Measurements from ENCODE around the gene PTPRN2.
"Not testable (repeated sequence)": the region's sequence is repeated elsewhere in the genome, so short reads cannot be mapped to it uniquely, and the experiment has no call there.

The PTPRN2 gene

DNA sequence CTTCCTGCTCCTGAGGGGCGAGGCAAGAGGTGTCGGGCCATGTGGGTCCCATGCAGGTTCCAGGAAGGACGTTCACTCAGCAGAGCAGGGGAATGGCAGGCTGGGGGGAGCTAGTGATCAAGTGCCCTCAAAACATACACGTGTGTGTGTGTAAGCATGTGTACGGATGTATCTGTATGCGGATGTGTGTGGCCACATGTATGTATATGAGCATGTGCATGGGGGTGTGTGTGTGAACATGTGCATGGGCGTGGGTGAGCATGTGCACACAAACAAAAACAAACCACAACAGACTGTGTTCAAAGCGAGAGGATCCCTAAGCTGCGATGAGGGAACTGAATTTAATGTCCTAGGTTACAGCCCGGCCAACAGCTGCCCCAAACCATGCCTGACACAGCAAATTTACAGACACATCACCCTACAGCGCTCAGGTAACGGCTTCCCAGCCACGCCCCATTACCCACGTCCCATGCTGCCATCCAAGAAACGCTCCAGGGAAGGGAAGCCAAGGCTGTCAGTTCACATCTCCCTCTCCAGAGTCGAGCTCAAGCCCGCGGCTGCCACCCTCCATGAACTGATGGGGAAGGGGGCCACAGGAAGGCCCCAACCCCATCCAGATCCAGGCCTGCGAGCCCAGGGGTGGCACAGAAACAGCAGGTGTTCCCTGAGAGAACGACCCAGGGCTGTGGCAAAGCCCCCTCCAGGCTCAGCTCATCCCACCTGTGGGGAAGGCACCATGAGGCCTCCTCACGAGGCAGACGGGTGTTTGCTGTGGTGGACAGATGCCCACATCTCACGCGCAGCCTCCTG, 56.6 kb downstream of the PTPRN2 start:
- no peak for FAIRE-seq

DNA sequence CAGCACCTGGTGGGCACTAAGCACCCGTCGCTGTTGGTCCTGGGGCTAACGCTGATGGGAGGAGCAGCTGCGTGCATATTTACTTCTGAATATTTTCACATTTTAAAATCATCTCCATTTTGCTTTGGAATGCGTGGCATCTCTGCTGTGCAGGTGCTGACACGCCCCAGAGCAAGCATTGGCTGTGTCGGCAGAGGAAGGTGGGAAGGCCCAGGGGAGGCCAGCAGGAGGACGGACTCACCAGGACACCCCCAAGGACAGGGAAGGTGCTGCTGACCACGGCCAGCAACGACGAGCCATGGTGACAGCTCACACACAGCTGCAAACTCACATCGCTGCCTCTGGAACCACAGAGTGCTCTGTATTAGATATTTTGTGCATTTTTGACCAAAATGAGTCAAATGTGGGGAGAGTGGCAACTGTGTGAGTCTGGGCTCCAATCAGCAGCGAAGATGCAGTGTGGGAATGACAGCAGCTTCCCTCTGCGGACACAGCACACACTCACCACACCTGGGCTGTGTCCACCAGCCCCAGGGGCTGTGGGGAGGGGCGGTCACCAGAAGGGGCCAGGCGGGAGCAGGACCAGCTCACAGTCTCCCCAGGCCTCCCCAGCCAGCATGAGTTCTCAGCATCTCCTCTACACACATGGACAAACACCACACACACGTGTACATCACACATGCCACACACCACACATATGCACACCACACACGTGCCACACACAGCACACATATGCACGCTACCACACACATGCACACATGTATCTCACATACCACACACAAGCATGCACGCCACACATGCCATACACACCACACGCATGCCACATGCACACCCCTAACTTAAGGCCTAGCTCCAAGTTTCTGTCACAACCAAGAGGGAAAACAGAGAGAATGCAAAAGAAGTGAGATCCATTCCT, 58.2 kb downstream of the PTPRN2 start:
- FAIRE-seq, result no peak

DNA sequence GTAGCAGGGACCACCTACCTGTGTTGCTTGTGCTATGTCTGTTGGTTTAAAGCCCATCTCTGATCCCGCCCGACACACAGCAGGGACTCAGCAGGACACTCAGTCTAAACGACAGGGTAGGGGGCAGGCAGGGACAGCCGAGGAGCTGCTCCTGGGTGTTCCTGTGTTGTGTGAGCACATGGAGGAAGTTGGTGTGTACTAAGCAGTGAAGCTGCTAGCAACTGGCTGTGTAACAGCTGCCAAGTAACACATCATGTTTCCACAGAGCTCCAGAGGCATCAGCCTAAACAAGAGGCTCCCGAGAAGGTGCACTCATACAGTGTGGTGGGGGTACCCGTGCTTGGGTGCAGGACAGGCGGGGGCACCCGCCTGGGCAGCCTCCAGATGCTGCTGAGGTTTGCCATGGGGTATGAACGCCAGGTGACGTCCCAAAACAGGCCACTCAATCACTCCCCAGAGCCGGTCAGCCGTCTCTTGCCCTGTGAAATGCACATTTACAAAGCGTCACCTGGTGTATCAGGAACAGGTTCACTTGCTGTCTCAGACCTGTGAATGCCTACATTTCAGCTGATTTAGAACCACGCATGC, 59.6 kb downstream of the PTPRN2 start:
- no peak for FAIRE-seq

DNA sequence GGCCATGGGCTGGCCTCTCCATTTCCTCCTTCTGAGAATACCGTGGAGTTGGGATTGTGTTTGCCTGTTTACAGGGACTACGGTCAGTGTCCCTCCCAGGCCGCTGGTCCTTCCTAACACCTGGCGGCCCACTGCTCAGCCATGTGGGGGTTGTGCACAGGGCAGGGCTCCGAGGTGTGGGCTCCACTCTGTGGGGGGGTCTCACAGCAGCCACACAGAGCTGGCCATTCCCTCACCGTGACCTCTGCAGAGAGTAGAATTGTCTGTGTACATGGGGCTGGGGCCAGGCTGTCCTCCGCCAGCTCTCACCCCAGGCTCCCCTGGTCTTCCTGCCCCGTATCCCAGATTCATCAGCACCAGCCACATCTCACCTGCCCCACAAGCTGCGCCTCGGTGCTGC, 60.1 kb downstream of the PTPRN2 start:
- no peak for FAIRE-seq

DNA sequence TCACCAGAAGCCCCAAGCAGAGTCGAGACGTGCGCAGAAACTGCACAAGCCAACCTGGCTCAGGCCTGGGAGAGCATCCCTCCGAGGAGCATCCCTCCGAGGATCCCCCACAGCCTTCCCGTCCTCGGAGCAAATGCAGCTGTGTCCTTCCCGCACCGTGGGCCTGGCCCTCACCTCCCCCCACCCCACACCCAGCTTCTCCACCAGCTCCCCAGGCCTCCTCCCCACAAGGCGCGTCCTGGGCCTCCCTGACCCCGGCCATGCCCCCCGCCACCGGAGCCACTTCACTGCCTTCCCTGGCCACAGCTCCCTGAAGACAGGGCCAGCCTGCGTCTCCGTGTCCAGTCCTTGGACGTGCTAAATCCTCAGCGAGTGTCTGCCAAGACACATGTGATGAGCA, 60.6 kb downstream of the PTPRN2 start:
- no peak for FAIRE-seq

DNA sequence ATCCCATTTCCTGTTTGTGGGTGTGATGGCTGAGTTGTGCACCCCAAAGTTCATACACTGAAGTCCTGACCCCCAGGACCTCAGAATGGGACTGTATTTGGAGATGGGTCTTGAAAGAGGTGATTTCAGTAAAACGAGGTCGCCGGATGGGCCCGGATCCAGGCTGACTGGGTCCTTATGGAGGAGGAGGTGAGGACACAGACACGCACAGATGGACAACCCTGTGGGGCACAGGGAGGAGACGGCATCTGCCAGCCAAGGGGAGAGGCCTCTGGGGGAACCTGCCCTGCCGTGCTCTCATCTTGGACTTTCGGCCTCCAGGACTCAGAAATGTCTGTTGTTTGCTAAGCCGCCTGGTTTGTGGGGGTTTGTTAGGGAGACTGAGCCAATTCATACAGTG, 61.1 kb downstream of the PTPRN2 start:
- no peak for FAIRE-seq

DNA sequence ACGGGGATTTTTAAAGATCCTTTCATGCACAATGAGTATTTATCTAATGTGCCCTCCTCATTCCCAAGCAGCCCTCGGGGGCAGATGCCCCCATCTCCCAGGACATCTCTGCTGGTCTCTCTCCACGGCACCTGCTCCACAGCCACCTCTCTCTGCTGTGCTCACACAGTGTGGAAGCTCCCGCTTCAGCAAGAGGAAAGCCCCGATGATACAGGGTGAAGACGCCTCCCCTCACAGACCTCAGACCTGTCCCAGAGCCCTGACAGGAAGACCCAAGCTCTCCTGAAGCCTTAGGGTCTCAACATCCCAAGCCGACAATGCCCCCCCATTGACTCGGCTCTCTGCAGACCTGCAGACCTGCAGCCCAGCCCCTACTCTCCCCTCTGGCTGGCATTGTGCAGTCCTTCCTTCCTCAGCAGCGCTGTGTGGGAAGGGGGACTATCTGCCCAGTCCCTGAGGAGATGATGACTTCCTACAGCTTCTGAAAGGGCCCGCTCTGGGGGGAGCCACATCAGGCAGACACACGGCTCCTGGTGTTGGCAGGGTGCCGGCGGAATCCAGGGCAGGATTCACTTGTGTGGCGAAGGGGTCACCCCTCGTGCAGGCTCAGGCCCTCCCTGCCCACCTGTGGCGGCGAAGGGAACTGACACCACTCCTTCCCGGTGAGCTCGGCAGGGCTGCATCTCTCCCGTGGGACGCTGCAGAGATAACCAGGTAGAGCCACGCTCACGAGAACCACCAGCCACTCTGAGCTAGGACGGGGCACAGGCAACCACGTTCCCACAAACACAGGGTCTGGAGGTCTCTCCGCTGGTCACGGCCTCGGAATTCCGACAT, 61.8 kb downstream of the PTPRN2 start:
- FAIRE-seq, result no peak

DNA sequence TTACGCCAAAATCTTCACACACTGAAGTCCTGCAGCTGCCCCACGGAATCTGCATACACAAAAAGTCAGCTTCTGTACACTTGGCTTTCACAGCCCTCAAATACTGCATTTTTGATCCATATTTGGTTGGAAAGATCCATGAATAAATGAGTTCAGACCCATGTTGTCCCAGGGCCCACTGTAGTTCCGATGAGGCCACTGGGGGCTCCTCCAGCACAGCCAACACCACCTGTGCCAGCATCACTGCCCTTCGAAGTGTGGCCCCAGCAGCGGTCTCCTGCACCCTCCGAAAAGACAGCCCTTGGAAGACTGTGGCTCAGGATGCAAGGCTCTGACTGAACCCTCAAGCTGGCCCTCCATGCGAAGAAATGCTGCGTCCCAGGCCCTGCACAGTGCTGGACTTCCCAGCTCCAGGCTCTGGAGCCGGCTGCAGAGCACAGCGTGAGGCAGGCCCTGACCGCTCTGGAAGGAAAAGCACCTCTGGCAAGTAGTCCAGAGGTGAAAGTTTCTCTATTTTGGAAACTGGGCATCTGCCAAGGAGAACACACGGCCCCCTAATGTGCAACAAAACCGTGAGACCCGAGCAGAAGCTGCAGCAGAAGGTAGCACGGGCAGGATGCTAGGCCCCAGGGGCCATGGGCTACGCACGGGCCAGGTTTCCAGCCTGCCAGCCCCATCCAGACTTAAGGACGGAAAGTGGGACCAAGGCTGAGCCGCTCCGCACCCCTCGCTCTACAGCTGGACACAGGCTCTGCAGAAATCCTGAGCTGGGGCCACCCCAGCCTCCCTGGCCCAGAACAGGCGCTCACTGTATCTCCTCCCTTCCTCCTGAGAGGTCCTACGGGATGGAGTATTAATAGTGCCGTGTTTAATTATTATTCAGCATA, 62.6 kb downstream of the PTPRN2 start:
- no peak for FAIRE-seq

DNA sequence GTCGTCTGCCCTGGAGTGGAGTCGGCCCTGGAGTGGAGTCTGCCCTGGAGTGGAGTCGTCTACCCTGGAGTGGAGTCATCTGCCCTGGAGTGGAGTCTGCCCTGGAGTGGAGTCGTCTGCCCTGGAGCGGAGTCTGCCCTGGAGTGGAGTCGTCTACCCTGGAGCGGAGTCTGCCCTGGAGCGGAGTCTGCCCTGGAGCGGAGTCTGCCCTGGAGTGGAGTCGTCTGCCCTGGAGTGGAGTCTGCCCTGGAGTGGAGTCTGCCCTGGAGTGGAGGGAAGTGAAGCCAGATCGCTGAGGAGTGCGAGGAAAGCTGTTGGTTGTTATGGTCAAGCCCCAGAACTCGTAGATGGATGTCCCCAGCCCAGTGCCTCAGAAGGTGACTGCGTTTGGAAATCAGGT, 63.3 kb downstream of the PTPRN2 start:
- FAIRE-seq, result not testable (repeated sequence)

DNA sequence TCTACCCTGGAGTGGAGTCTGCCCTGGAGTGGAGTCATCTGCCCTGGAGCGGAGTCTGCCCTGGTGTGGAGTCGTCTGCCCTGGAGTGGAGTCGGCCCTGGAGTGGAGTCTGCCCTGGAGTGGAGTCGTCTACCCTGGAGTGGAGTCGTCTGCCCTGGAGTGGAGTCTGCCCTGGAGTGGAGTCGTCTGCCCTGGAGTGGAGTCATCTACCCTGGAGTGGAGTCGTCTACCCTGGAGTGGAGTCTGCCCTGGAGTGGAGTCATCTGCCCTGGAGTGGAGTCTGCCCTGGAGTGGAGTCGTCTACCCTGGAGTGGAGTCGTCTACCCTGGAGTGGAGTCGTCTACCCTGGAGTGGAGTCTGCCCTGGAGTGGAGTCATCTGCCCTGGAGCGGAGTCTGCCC, 63.7 kb downstream of the PTPRN2 start:
- FAIRE-seq, result not testable (repeated sequence)

DNA sequence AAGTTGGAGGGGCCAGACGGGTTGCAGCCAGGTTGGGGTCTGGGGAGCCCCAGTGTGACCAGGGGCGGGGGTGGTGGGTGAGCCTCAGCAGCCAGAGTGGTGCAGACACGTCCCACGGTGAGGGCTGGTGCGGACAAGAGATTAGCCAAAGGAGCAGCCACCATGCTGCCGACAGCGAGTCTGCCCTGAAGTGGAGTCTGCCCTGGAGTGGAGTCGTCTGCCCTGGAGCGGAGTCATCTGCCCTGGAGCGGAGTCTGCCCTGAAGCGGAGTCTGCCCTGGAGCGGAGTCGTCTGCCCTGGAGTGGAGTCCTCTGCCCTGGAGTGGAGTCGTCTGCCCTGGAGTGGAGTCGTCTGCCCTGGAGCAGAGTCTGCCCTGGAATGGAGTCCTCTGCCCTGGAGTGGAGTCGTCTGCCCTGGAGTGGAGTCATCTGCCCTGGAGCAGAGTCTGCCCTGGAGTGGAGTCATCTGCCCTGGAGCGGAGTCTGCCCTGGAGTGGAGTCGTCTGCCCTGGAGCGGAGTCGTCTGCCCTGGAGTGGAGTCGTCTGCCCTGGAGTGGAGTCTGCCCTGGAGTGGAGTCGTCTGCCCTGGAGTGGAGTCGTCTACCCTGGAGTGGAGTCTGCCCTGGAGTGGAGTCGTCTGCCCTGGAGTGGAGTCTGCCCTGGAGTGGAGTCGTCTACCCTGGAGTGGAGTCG, 64.3 kb downstream of the PTPRN2 start:
- not testable (repeated sequence) for FAIRE-seq

DNA sequence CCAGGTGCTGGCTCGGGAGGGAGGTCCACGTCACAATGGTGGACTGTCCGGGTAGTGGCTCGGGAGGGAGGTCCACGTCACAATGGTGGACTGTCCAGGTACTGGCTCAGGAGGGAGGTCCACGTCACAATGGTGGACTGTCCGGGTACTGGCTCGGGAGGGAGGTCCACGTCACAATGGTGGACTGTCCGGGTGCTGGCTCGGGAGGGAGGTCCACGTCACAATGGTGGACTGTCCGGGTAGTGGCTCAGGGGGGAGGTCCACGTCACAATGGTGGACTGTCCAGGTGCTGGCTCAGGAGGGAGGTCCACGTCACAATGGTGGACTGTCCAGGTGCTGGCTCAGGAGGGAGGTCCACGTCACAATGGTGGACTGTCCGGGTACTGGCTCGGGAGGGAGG, 65.8 kb downstream of the PTPRN2 start:
- not testable (repeated sequence) for FAIRE-seq

DNA sequence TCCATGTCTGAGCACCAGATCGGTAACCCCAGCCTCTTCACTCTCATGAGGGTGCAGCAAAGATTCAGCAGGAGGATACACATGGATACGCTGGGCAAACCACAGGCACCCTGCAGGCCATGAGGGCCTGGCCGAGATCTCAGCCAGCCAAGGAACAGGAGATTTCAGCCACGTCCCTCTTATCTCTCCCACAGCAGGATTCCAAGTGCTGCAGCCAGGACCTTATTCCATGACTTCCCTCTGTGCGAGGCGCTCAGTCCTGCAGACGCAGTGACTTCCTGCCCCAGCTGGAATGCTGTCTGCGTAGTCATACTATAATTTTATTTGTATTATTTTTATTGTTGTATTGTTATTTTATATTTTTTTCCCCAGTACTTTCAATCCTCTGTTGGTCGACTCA, 66.8 kb downstream of the PTPRN2 start:
- no peak for FAIRE-seq

DNA sequence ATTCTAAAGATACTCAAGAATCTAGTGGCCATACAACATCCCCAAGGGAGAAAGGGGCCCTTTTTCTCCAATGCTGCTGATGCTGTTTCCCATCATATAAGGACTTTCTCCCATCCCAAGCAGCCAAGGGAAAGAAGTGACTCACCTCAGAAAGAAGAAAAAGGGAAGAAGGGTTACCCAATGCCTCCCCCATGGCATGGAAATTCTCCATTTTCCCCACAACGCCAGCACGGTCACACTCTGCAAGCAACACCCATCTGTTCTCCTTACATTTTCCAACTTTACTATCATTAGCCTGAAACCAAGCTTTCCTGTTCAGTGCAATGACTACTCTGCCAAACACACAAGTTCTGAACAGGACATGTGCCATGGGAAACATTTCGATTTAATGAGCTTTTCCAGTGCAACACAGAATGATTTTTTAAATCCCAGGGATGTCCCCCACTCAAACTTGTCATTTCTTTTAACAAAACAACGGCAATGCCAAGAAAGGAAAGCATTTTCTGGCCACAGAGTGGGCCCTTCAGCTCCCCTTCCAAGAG, 67.9 kb downstream of the PTPRN2 start:
- no peak for FAIRE-seq

DNA sequence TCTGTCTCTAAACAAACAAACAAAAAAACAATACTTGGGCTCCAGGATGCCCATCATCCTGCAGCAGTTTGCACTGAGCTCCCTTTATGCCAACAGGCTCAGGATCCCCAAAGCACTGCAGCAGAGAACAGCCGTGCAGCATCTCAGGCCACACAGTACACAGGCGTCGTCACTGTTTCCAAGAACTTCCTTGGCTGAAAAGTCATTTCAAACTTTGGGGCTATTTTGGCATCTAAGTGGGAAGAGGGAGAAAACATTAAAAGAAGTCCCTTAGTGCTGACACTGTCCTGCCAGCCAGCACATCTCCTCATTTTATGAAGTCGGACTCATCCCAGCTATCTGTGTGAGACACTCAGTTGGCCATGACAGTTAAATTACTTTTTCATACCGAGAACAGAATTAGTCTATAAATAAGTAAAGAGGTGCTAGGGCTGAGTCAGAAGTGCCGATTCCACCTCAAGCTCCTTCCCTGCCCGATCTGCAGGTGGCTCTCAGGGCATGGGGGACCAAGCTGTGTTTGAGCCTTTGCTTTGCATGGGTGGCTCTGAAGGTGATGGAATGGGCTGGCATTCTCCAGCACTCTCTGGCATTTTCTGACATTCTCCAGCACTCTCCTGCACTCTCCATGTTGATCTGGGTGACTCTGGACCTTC, 68.5 kb downstream of the PTPRN2 start:
- no peak for FAIRE-seq

DNA sequence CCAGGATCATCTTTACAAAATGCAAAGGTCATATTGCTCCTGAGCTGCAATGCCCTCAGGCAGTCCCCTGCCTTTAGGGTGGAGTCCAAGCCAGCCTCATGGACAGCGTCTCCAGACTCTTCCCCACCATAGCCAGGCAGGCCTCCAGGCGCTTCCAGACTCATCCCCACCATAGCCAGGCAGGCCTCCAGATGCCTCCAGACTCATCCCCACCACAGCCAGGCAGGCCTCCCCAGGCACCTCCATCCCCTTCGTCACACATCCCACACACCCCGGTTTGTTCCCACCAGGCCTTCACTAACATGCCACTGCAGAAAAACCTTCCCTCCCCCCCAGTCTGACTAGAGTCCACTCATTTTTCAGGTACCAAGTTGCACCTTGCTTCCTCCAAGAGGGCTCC, 70.1 kb downstream of the PTPRN2 start:
- no peak for FAIRE-seq

DNA sequence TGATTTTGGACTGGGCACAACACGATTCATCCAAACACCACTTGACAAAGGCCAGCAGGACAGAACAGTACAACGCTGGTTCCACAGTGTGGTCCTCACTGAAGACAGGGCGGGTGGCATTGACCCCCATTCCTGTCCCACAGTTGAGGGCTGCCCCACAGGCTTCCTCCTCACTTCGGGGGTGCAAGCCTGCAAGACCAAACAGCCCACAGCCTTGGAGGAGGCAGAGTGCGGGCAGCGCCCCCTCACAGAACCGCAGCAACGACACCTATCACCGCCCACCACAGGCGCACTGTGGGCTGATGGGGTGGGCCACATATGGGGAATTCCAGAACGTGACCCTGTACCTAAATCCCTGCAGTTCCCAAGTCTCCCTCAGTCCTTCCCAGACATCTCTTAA, 70.6 kb downstream of the PTPRN2 start:
- FAIRE-seq, result no peak

DNA sequence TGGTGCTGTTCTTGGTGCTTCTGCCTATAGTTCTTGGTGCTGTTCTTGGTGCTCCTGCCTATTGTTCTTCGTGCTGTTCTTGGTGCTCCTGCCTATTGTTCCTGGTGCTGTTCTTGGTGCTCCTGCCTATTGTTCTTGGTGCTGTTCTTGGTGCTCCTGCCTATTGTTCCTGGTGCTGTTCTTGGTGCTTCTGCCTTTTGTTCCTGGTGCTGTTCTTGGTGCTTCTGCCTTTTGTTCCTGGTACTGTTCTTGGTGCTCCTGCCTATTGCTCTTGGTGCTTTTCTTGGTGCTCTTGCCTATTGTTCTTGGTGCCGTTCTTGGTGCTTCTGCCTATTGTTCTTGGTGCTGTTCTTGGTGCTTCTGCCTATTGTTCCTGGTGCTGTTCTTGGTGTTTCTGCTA, 71.1 kb downstream of the PTPRN2 start:
- no peak for FAIRE-seq

DNA sequence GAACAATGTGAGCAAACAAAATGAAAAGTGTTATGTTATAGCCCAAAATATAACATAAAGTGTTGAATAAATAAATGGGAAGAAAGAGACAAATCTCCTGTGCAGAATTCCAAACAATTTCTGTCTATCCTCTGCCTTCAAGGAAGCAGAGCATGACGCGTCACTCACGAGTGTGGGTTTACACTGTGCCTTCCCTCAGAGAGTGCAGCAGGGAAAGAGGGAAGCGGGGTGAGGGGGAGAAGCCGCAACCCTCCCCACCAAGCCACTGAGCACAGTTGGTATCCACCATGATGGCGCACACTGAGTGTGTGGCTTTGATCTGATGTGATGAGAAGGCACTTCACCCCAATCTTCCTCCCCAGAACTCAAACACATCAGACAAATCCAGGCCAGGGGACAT, 74.8 kb downstream of the PTPRN2 start:
- FAIRE-seq, result no peak

DNA sequence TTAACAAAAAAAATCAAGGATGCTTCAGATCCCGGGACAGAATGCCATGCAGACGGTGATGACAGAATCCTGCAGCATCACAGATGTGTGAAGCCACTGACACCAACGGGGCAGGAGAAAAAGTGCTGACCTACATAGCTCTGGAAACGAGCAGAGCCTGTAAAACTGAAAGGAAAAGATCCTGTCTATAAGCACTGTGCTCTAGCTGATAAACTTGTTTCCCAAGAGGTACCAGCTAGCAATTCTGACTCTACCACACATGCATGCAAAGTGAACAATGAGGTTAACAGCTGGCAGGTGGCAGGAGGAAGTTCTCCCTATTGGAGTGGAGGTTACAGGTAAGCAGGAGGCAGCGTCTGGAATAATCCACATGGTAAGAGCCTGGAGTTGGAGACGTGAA, 75.6 kb downstream of the PTPRN2 start:
- no peak for FAIRE-seq

All from islet of Langerhans (tissue), 1 donor.